ENCODE data around the gene LSM14B. TPM values are rescaled to one million over a fixed set of nuclear protein-coding genes. Genes with fewer than 3 reads are reported as not detected.

The LSM14B gene
- total and polyA plus RNA-seq, 7 experiments from 2014 or later: 1.4 to 61.5 (median 41.7) TPM

GRCh38 chr20:62117658-62118057, 4.6 kb upstream of the LSM14B start:
- peak; percentile 40 to 88 (median 84) for DNase-seq
- intact Hi-C loops (cut with micrococcal nuclease): loop anchor here in 1 of 2 donors (1.0 kb wide), 1 partner anchor 50 kb away; no protein-coding TSS in a partner anchor
- H3K4me1 ChIP-seq (ENCODE audit: control insufficient read depth in 2 of 2, insufficient read depth in 2 of 2, low read length in 2 of 2): peaks cover 27 to 33% of the 10 kb centered on the region in 2 donors
- H3K27me3 ChIP-seq (ENCODE audit: control insufficient read depth in 2 of 2, insufficient read depth in 2 of 2, low read length in 2 of 2): no peaks in the 10 kb centered on the region
- Mint-ChIP-seq H3K4me1 (peaks cover 20 to 51% (median 39%) of the 10 kb centered on the region in 7 donors), H3K4me3 (peak overlapping the region; percentile 25 to 82 (median 68)), H3K27me3 (no peaks in the 10 kb centered on the region), H3K27ac (peak overlapping the region; percentile 63 to 97 (median 90)), H3K9me3 (peaks cover 0 to 41% (median 14%) of the 10 kb centered on the region in 11 donors), H3K36me3 (peaks cover 0 to 6% (median 3%) of the 10 kb centered on the region in 5 donors)
- ATAC-seq: peak; percentile 47
- H3K36me3 ChIP-seq (ENCODE audit: control insufficient read depth in 2 of 3, insufficient read depth in 3 of 3, low read length in 3 of 3): no peaks in the 10 kb centered on the region
- CTCF ChIA-PET: interaction anchor here (0.6 kb wide), 1 partner anchor 1631 kb away, joined by 3 read pairs; no protein-coding TSS in a partner anchor
- POLR2A ChIA-PET: interaction anchor here (1.1 to 7.0 kb wide), 4 partner anchors 15 to 50 kb away, joined by 3 to 109 read pairs (median 4); partner anchors contain the start of genes PSMA7, SS18L1 and TAF4
- peaks cover 0 to 32% (median 5%) of the 10 kb centered on the region in 3 experiments for H3K9me3 ChIP-seq (ENCODE audit: control insufficient read depth in 2 of 3, low read length in 3 of 3)
- peak overlapping the region; percentile 69 for H3K27ac ChIP-seq (ENCODE audit: low read depth, low read length)
- H3K4me3 ChIP-seq (ENCODE audit: low read length): peak overlapping the region; percentile 34

- intact Hi-C loops (cut with micrococcal nuclease): no loop called here
- POLR2A ChIA-PET: interaction anchor here (1.0 to 7.0 kb wide), 5 partner anchors 15 to 90 kb away, joined by 3 to 109 read pairs (median 4); partner anchors contain the start of genes PSMA7, SS18L1 and TAF4
- H3K36me3 ChIP-seq (ENCODE audit: control insufficient read depth in 2 of 3, insufficient read depth in 3 of 3, low read length in 3 of 3): no peaks in the 10 kb centered on the region
- H3K4me3 ChIP-seq (ENCODE audit: low read length): peak overlapping the region; percentile 12
- H3K27ac Mint-ChIP-seq: peak overlapping the region; percentile 33 to 97 (median 90)
- DNase-seq (no peak), ATAC-seq (no peak)
- H3K9me3 ChIP-seq (ENCODE audit: control insufficient read depth in 2 of 3, low read length in 3 of 3): peaks cover 0 to 25% (median 0%) of the 10 kb centered on the region in 3 experiments
- peaks cover 23 to 52% (median 40%) of the 10 kb centered on the region in 7 donors for H3K4me1 Mint-ChIP-seq
- peak overlapping the region; percentile 69 for H3K27ac ChIP-seq (ENCODE audit: low read depth, low read length)
- H3K36me3 Mint-ChIP-seq: peaks cover 0 to 3% (median 0%) of the 10 kb centered on the region in 5 donors
- H3K4me1 ChIP-seq (ENCODE audit: control insufficient read depth in 2 of 2, insufficient read depth in 2 of 2, low read length in 2 of 2): peaks cover 30 to 36% of the 10 kb centered on the region in 2 donors
- H3K27me3 Mint-ChIP-seq: no peaks in the 10 kb centered on the region
- H3K9me3 Mint-ChIP-seq: peaks cover 0 to 34% (median 12%) of the 10 kb centered on the region in 11 donors
- no peaks in the 10 kb centered on the region for H3K27me3 ChIP-seq (ENCODE audit: control insufficient read depth in 2 of 2, insufficient read depth in 2 of 2, low read length in 2 of 2)
- CTCF ChIA-PET: interaction anchor here (0.6 to 1.0 kb wide), 3 partner anchors 17 to 1630 kb away, joined by 3 to 4 read pairs (median 3); no protein-coding TSS in a partner anchor
- peak overlapping the region in 9 of 10 donors; percentile 8 to 82 (median 70) for H3K4me3 Mint-ChIP-seq
Measured at GRCh38 chr20:62118113-62119043, 3.9 kb upstream of the LSM14B start.

GRCh38 chr20:62119115-62119514, 3.2 kb upstream of the LSM14B start:
- peaks cover 0 to 4% (median 1%) of the 10 kb centered on the region in 5 donors for H3K36me3 Mint-ChIP-seq
- CTCF ChIA-PET: interaction anchor here (1.0 kb wide), 1 partner anchor 16 kb away, joined by 4 read pairs; no protein-coding TSS in a partner anchor

GRCh38 chr20:62119591-62120364, 2.5 kb upstream of the LSM14B start:
- H3K36me3 ChIP-seq (ENCODE audit: control insufficient read depth in 2 of 3, insufficient read depth in 3 of 3, low read length in 3 of 3): peaks cover 0 to 6% (median 0%) of the 10 kb centered on the region in 3 experiments
- intact Hi-C loops (cut with micrococcal nuclease): loop anchor here (5.0 kb wide), 4 partner anchors 107 to 818 kb away; partner anchors contain the start of genes RPS21 (in 2 of the 2), GID8 (in 1 of the 2) and TCFL5 (in 1 of the 2)
- H3K4me1 ChIP-seq (ENCODE audit: control insufficient read depth in 2 of 2, insufficient read depth in 2 of 2, low read length in 2 of 2): peaks cover 39 to 44% of the 10 kb centered on the region in 2 donors
- Mint-ChIP-seq H3K4me3 (peak overlapping the region in 7 of 10 donors; percentile 41 to 96 (median 70)), H3K36me3 (peaks cover 0 to 9% (median 7%) of the 10 kb centered on the region in 5 donors), H3K27me3 (no peaks in the 10 kb centered on the region), H3K9me3 (peaks cover 0 to 23% (median 9%) of the 10 kb centered on the region in 11 donors), H3K27ac (peak overlapping the region; percentile 68 to 97 (median 88)), H3K4me1 (peaks cover 34 to 66% (median 54%) of the 10 kb centered on the region in 7 donors)
- H3K9me3 ChIP-seq (ENCODE audit: control insufficient read depth in 2 of 3, low read length in 3 of 3): peaks cover 0 to 11% (median 0%) of the 10 kb centered on the region in 3 experiments
- H3K4me3 ChIP-seq (ENCODE audit: low read length): no peak overlapping the region
- POLR2A ChIA-PET: interaction anchor here (1.3 to 7.0 kb wide), 4 partner anchors 14 to 59 kb away, joined by 3 to 109 read pairs (median 34); partner anchors contain the start of genes PSMA7, SS18L1 and TAF4
- DNase-seq: no peak
- ATAC-seq: no peak
- no peaks in the 10 kb centered on the region for H3K27me3 ChIP-seq (ENCODE audit: control insufficient read depth in 2 of 2, insufficient read depth in 2 of 2, low read length in 2 of 2)
- no peak overlapping the region for H3K27ac ChIP-seq (ENCODE audit: low read depth, low read length)
- CTCF ChIA-PET: interaction anchor here (1.0 kb wide), 1 partner anchor 16 kb away, joined by 4 read pairs; no protein-coding TSS in a partner anchor

More at GRCh38 chr20:62119115-62119514, 3.2 kb upstream of the LSM14B start:
- POLR2A ChIA-PET: interaction anchor here (1.0 to 7.0 kb wide), 4 partner anchors 14 to 90 kb away, joined by 3 to 109 read pairs (median 5); partner anchors contain the start of genes PSMA7, SS18L1 and TAF4
- Mint-ChIP-seq H3K27me3 (no peaks in the 10 kb centered on the region), H3K4me1 (peaks cover 28 to 59% (median 47%) of the 10 kb centered on the region in 7 donors), H3K4me3 (peak overlapping the region in 6 of 10 donors; percentile 26 to 70 (median 42)), H3K9me3 (peaks cover 0 to 27% (median 9%) of the 10 kb centered on the region in 11 donors), H3K27ac (peak overlapping the region; percentile 33 to 97 (median 78))
- no peak overlapping the region for H3K4me3 ChIP-seq (ENCODE audit: low read length)
- H3K9me3 ChIP-seq (ENCODE audit: control insufficient read depth in 2 of 3, low read length in 3 of 3): peaks cover 0 to 18% (median 0%) of the 10 kb centered on the region in 3 experiments
- DNase-seq: no peak
- no peak for ATAC-seq
- H3K27ac ChIP-seq (ENCODE audit: low read depth, low read length): peak overlapping the region; percentile 69
- H3K27me3 ChIP-seq (ENCODE audit: control insufficient read depth in 2 of 2, insufficient read depth in 2 of 2, low read length in 2 of 2): no peaks in the 10 kb centered on the region
- no peaks in the 10 kb centered on the region for H3K36me3 ChIP-seq (ENCODE audit: control insufficient read depth in 2 of 3, insufficient read depth in 3 of 3, low read length in 3 of 3)
- H3K4me1 ChIP-seq (ENCODE audit: control insufficient read depth in 2 of 2, insufficient read depth in 2 of 2, low read length in 2 of 2): peaks cover 38 to 44% of the 10 kb centered on the region in 2 donors
- intact Hi-C loops (cut with micrococcal nuclease): no loop called here

GRCh38 chr20:62120365-62120762, 1.9 kb upstream of the LSM14B start:
- H3K27ac Mint-ChIP-seq: peak overlapping the region; percentile 37 to 97 (median 88)
- ATAC-seq (no peak), DNase-seq (no peak)
- peak overlapping the region; percentile 26 to 96 (median 60) for H3K4me3 Mint-ChIP-seq
- POLR2A ChIA-PET: interaction anchor here (2.3 to 7.0 kb wide), 4 partner anchors 23 to 89 kb away, joined by 9 to 109 read pairs (median 34); partner anchors contain the start of genes PSMA7, SS18L1 and TAF4
- CTCF ChIA-PET: interaction anchor here (1.6 to 1.7 kb wide), 2 partner anchors 14 to 54 kb away, joined by 4 to 12 read pairs; no protein-coding TSS in a partner anchor
- peaks cover 39 to 72% (median 58%) of the 10 kb centered on the region in 7 donors for H3K4me1 Mint-ChIP-seq
- no peak overlapping the region for H3K27ac ChIP-seq (ENCODE audit: low read depth, low read length)
- H3K36me3 Mint-ChIP-seq: peaks cover 0 to 14% (median 7%) of the 10 kb centered on the region in 5 donors
- no peaks in the 10 kb centered on the region for H3K27me3 ChIP-seq (ENCODE audit: control insufficient read depth in 2 of 2, insufficient read depth in 2 of 2, low read length in 2 of 2)
- intact Hi-C loops (cut with micrococcal nuclease): loop anchor here (5.0 kb wide), 4 partner anchors 108 to 817 kb away; partner anchors contain the start of genes RPS21 (in 2 of the 2), GID8 (in 1 of the 2) and TCFL5 (in 1 of the 2)
- peaks cover 0 to 12% (median 4%) of the 10 kb centered on the region in 3 experiments for H3K36me3 ChIP-seq (ENCODE audit: control insufficient read depth in 2 of 3, insufficient read depth in 3 of 3, low read length in 3 of 3)
- H3K9me3 ChIP-seq (ENCODE audit: control insufficient read depth in 2 of 3, low read length in 3 of 3): peaks cover 0 to 7% (median 0%) of the 10 kb centered on the region in 3 experiments
- peaks cover 0 to 17% (median 6%) of the 10 kb centered on the region in 11 donors for H3K9me3 Mint-ChIP-seq
- no peak overlapping the region for H3K4me3 ChIP-seq (ENCODE audit: low read length)
- H3K27me3 Mint-ChIP-seq: no peaks in the 10 kb centered on the region
- peaks cover 39 to 44% of the 10 kb centered on the region in 2 donors for H3K4me1 ChIP-seq (ENCODE audit: control insufficient read depth in 2 of 2, insufficient read depth in 2 of 2, low read length in 2 of 2)
